Neural progenitor cell (in vitro differentiated cells): Measurements from ENCODE around the gene GNS. TPM values are rescaled to one million over a fixed set of nuclear protein-coding genes. Genes with fewer than 3 reads are reported as not detected.

Source experiments
- DNase-seq: peaks from one replicate; pipeline ENCODE4 v3.0.0-alpha.2; 2016; ENCODE audit warnings: low spot score
- H2AFZ ChIP-seq: fragments of 200-600 bp; sonication (generic); replicated peaks from 2 replicates; pipeline ENCODE4 v1.6.1; 2016; ENCODE audit warnings: antibody characterized with exemption
- H3F3A ChIP-seq: fragments of 200-600 bp; sonication (generic); 2 replicates; pipeline ENCODE4 v1.6.1; 2016; ENCODE audit warnings: antibody characterized with exemption, low read depth
- H3K27ac ChIP-seq: fragments of 200-600 bp; sonication (generic); 2 replicates; pipeline ENCODE4 v1.5.1; 2016; ENCODE audit warnings: mild to moderate bottlenecking
- H3K27me3 ChIP-seq: fragments of 200-600 bp; sonication (generic); 2 replicates; pipeline ENCODE4 v1.6.1; 2016; ENCODE audit warnings: mild to moderate bottlenecking, moderate library complexity
- H3K36me3 ChIP-seq: fragments of 200-600 bp; sonication (generic); 2 replicates; pipeline ENCODE4 v1.5.1; 2016
- H3K4me1 ChIP-seq: fragments of 200-600 bp; sonication (generic); 2 replicates; pipeline ENCODE4 v1.6.1; 2016; ENCODE audit warnings: mixed run types
- H3K4me2 ChIP-seq: fragments of 200-600 bp; sonication (generic); 2 replicates; pipeline ENCODE4 v1.6.1; 2016
- H3K4me3 ChIP-seq: fragments of 200-600 bp; sonication (generic); 2 replicates; pipeline ENCODE4 v1.5.1; 2016
- H3K79me2 ChIP-seq: fragments of 200-600 bp; sonication (generic); 2 replicates; pipeline ENCODE4 v1.6.1; 2016; ENCODE audit warnings: low read depth
- H3K9ac ChIP-seq: fragments of 200-600 bp; sonication (generic); 2 replicates; pipeline ENCODE4 v1.6.1; 2016
- H3K9me3 ChIP-seq: fragments of 200-600 bp; sonication (generic); 2 replicates; pipeline ENCODE4 v1.5.1; 2016; ENCODE audit warnings: low read depth
- H4K20me1 ChIP-seq: fragments of 200-600 bp; sonication (generic); 2 replicates; pipeline ENCODE4 v1.6.1; 2016; ENCODE audit warnings: low read depth
- H3K27ac Mint-ChIP-seq: 3 replicates; pipeline ENCODE4 v1.8.0; 2021; ENCODE audit warnings: mixed read lengths
- H3K27me3 Mint-ChIP-seq: 2 replicates; pipeline ENCODE4 v1.8.0; 2022; ENCODE audit warnings: low read depth, mild to moderate bottlenecking, inconsistent platforms, moderate library complexity, mixed read lengths; ENCODE audit not compliant: insufficient read depth
- H3K36me3 Mint-ChIP-seq: 3 replicates; pipeline ENCODE4 v1.8.0; 2021; ENCODE audit warnings: mixed read lengths
- H3K4me1 Mint-ChIP-seq: 3 replicates; pipeline ENCODE4 v1.8.0; 2021; ENCODE audit warnings: mixed read lengths
- H3K4me3 Mint-ChIP-seq: 3 replicates; pipeline ENCODE4 v1.8.0; 2021; ENCODE audit warnings: mild to moderate bottlenecking, moderate library complexity, mixed read lengths
- H3K9me3 Mint-ChIP-seq: 3 replicates; pipeline ENCODE4 v1.8.0; 2020; ENCODE audit warnings: mixed read lengths
- CTCF ChIP-seq: fragments of 200-600 bp; sonication (generic); IDR thresholded peaks from 2 replicates; pipeline ENCODE4 v1.5.1; 2017; ENCODE audit warnings: antibody characterized with exemption, mild to moderate bottlenecking
- EZH2 ChIP-seq: fragments of 200-600 bp; sonication (generic); IDR thresholded peaks from 2 replicates; pipeline ENCODE4 v1.6.1; 2017; ENCODE audit warnings: antibody characterized with exemption, mild to moderate bottlenecking, moderate library complexity
- EZH2phosphoT487 ChIP-seq: fragments of 200-600 bp; sonication (generic); IDR thresholded peaks from 2 replicates; pipeline ENCODE4 v1.6.1; 2017; ENCODE audit warnings: antibody characterized with exemption
- total RNA-seq: library from RNA; depleted of rRNA; stranded (reverse); fragments of >200 nt; gene quantifications from 2 replicates; pipeline ENCODE4 v1.2.3, GENCODE V29; 2015; ENCODE audit warnings: low replicate concordance

The GNS gene
- total RNA-seq, 1 donor from 2014 or later = 41.2 TPM

DNA sequence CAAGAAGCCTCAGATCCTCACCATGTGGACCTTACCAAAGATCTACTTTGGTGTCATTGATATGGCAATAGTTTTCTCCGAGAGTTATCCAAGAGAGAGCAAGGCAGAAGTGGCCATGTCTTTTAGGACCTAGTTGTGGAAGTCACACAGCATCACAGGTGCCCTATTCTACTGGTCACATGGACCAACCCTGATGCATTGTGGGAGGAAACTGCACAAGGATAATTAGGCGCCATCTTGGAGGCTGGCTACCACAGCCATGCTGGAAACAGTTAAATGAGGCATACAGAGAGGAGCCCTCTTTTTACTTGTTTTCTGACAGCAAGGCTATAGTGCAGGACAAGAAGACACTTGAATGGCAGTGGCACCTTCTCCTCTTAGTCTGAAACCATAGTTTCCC lies 49.8 kb downstream of the GNS start:
- H3K27me3 Mint-ChIP-seq = peaks cover 4% of the 10 kb centered on the region
- no peak overlapping the region for H3K27ac ChIP-seq
- no peak overlapping the region for H3K4me3 ChIP-seq
- peaks cover 3% of the 10 kb centered on the region for H3F3A ChIP-seq
- no peaks in the 10 kb centered on the region for H3K9me3 Mint-ChIP-seq
- no peaks in the 10 kb centered on the region for H3K36me3 ChIP-seq
- no peaks in the 10 kb centered on the region for H3K4me1 ChIP-seq
- DNase-seq = no peak
- H3K4me3 Mint-ChIP-seq = no peak overlapping the region
- H3K4me2 ChIP-seq = no peak overlapping the region
- H3K79me2 ChIP-seq = no peaks in the 10 kb centered on the region
- TF ChIP-seq EZH2 (no peak), EZH2phosphoT487 (no peak), CTCF (no peak)
- H3K4me1 Mint-ChIP-seq = no peaks in the 10 kb centered on the region
- H3K9me3 ChIP-seq = no peaks in the 10 kb centered on the region
- no peak overlapping the region for H3K9ac ChIP-seq
- H3K27ac Mint-ChIP-seq = no peak overlapping the region
- H3K36me3 Mint-ChIP-seq = peaks cover 11% of the 10 kb centered on the region
- H2AFZ ChIP-seq = no peak overlapping the region
- no peaks in the 10 kb centered on the region for H4K20me1 ChIP-seq
- no peaks in the 10 kb centered on the region for H3K27me3 ChIP-seq

- Histone ChIP-seq H3K9me3 (no peaks in the 10 kb centered on the region), H3F3A (peaks cover 3% of the 10 kb centered on the region), H3K36me3 (no peaks in the 10 kb centered on the region), H3K27me3 (no peaks in the 10 kb centered on the region), H2AFZ (no peak overlapping the region), H3K9ac (no peak overlapping the region), H3K4me3 (no peak overlapping the region), H4K20me1 (no peaks in the 10 kb centered on the region), H3K4me2 (no peak overlapping the region), H3K4me1 (no peaks in the 10 kb centered on the region), H3K27ac (no peak overlapping the region), H3K79me2 (no peaks in the 10 kb centered on the region)
- Mint-ChIP-seq H3K27ac (no peak overlapping the region), H3K36me3 (peaks cover 2% of the 10 kb centered on the region), H3K4me1 (no peaks in the 10 kb centered on the region), H3K4me3 (no peak overlapping the region), H3K9me3 (no peaks in the 10 kb centered on the region), H3K27me3 (peaks cover 4% of the 10 kb centered on the region)
- DNase-seq = no peak
- TF ChIP-seq EZH2phosphoT487 (no peak), EZH2 (no peak), CTCF (no peak)
These were observed 51.3 kb downstream of the GNS start for GRCh38 chr12:64707926-64708325.

- Histone ChIP-seq H2AFZ (no peak overlapping the region), H3K79me2 (no peaks in the 10 kb centered on the region), H3K27me3 (no peaks in the 10 kb centered on the region), H3K9me3 (no peaks in the 10 kb centered on the region), H3F3A (peaks cover 3% of the 10 kb centered on the region), H3K9ac (no peak overlapping the region), H3K4me1 (no peaks in the 10 kb centered on the region), H3K27ac (no peak overlapping the region), H3K4me3 (no peak overlapping the region), H3K4me2 (no peak overlapping the region), H3K36me3 (no peaks in the 10 kb centered on the region), H4K20me1 (no peaks in the 10 kb centered on the region)
- no peaks in the 10 kb centered on the region for H3K4me1 Mint-ChIP-seq
- no peak for DNase-seq
- TF ChIP-seq EZH2phosphoT487 = no peak
- TF ChIP-seq EZH2 = no peak
- no peak for TF ChIP-seq CTCF
- H3K27me3 Mint-ChIP-seq = peaks cover 4% of the 10 kb centered on the region
- H3K4me3 Mint-ChIP-seq = no peak overlapping the region
- no peaks in the 10 kb centered on the region for H3K9me3 Mint-ChIP-seq
- peaks cover 2% of the 10 kb centered on the region for H3K36me3 Mint-ChIP-seq
- no peak overlapping the region for H3K27ac Mint-ChIP-seq
These were observed 51.8 kb downstream of the GNS start for GRCh38 chr12:64707362-64707761.
